KMS-11 (cell line): ENCODE data around the gene ANKS4B.

Experiments
- H2AFZ ChIP-seq: fragments of 200-600 bp; sonication (generic); 2 replicates; pipeline ENCODE4 v1.6.1; 2016; ENCODE audit warnings: antibody characterized with exemption, mixed run types, low read depth
- H3K27ac ChIP-seq: fragments of 200-600 bp; sonication (generic); 2 replicates; pipeline ENCODE4 v1.6.1; 2016; ENCODE audit warnings: mild to moderate bottlenecking, mixed run types
- H3K27me3 ChIP-seq: fragments of 200-600 bp; sonication (generic); 2 replicates; pipeline ENCODE4 v1.6.1; 2017; ENCODE audit warnings: mild to moderate bottlenecking, low read depth, mixed run types, moderate library complexity; ENCODE audit not compliant: insufficient read depth
- H3K36me3 ChIP-seq: fragments of 200-600 bp; sonication (generic); 2 replicates; pipeline ENCODE4 v1.6.1; 2017; ENCODE audit warnings: mild to moderate bottlenecking, mixed run types; ENCODE audit not compliant: insufficient read depth
- H3K4me1 ChIP-seq: fragments of 200-600 bp; sonication (generic); 2 replicates; pipeline ENCODE4 v1.6.1; 2016; ENCODE audit warnings: mild to moderate bottlenecking, low read depth, mixed run types; ENCODE audit not compliant: poor library complexity, severe bottlenecking
- H3K4me2 ChIP-seq: fragments of 200-600 bp; sonication (generic); 2 replicates; pipeline ENCODE4 v1.7.0; 2016; ENCODE audit warnings: mild to moderate bottlenecking, mixed run types
- H3K4me3 ChIP-seq: fragments of 200-600 bp; sonication (generic); IDR thresholded peaks from 2 replicates; pipeline ENCODE4 v1.6.1; 2017; ENCODE audit warnings: low read depth, low read length, mixed read lengths; ENCODE audit not compliant: insufficient read depth
- H3K79me2 ChIP-seq: fragments of 200-600 bp; sonication (generic); 2 replicates; pipeline ENCODE4 v1.6.1; 2016; ENCODE audit warnings: low read depth, mixed run types; ENCODE audit not compliant: insufficient read depth
- H3K9ac ChIP-seq: fragments of 200-600 bp; sonication (generic); 2 replicates; pipeline ENCODE4 v1.6.1; 2016; ENCODE audit warnings: mild to moderate bottlenecking, mixed run types
- H4K20me1 ChIP-seq: fragments of 200-600 bp; sonication (generic); 2 replicates; pipeline ENCODE4 v1.6.1; 2016; ENCODE audit warnings: mild to moderate bottlenecking, mixed run types; ENCODE audit not compliant: insufficient read depth
- CTCF ChIP-seq: fragments of 200-600 bp; sonication (generic); conservative IDR thresholded peaks from 2 replicates; pipeline ENCODE4 v1.6.1; 2017; ENCODE audit warnings: low read depth, mild to moderate bottlenecking, antibody characterized with exemption, low read length, moderate library complexity, mixed read lengths

The ANKS4B gene

GRCh38 chr16:21257284-21257683 lies 23.8 kb downstream of the ANKS4B start:
- no peak overlapping the region for H3K9ac ChIP-seq
- H2AFZ ChIP-seq: no peak overlapping the region
- no peaks in the 10 kb centered on the region for H3K36me3 ChIP-seq
- H3K4me2 ChIP-seq: no peak overlapping the region
- H4K20me1 ChIP-seq: no peaks in the 10 kb centered on the region
- H3K27me3 ChIP-seq: no peaks in the 10 kb centered on the region
- no peaks in the 10 kb centered on the region for H3K4me1 ChIP-seq
- no peak overlapping the region for H3K27ac ChIP-seq
- H3K79me2 ChIP-seq: no peaks in the 10 kb centered on the region
- no peak overlapping the region for H3K4me3 ChIP-seq
- no peak for TF ChIP-seq CTCF

- H3K36me3 ChIP-seq: no peaks in the 10 kb centered on the region
- no peaks in the 10 kb centered on the region for H3K27me3 ChIP-seq
- H3K4me1 ChIP-seq: no peaks in the 10 kb centered on the region
- H2AFZ ChIP-seq: no peak overlapping the region
- H4K20me1 ChIP-seq: no peaks in the 10 kb centered on the region
- H3K79me2 ChIP-seq: no peaks in the 10 kb centered on the region
- no peak for TF ChIP-seq CTCF
- no peak overlapping the region for H3K4me3 ChIP-seq
- H3K9ac ChIP-seq: no peak overlapping the region
- H3K4me2 ChIP-seq: no peak overlapping the region
- no peak overlapping the region for H3K27ac ChIP-seq
Measured at GRCh38 chr16:21260870-21261791, 27.6 kb downstream of the ANKS4B start.

GRCh38 chr16:21262779-21263639 lies 29.5 kb downstream of the ANKS4B start:
- Histone ChIP-seq H3K27me3 (no peaks in the 10 kb centered on the region), H4K20me1 (no peaks in the 10 kb centered on the region), H2AFZ (no peak overlapping the region), H3K4me2 (no peak overlapping the region), H3K79me2 (no peaks in the 10 kb centered on the region), H3K36me3 (no peaks in the 10 kb centered on the region), H3K4me3 (no peak overlapping the region), H3K4me1 (no peaks in the 10 kb centered on the region), H3K9ac (no peak overlapping the region), H3K27ac (no peak overlapping the region)
- TF ChIP-seq CTCF: no peak

GRCh38 chr16:21263640-21264570 lies 30.4 kb downstream of the ANKS4B start:
- H3K79me2 ChIP-seq: no peaks in the 10 kb centered on the region
- no peaks in the 10 kb centered on the region for H4K20me1 ChIP-seq
- H3K36me3 ChIP-seq: no peaks in the 10 kb centered on the region
- H3K4me2 ChIP-seq: no peak overlapping the region
- H2AFZ ChIP-seq: no peak overlapping the region
- H3K27ac ChIP-seq: no peak overlapping the region
- no peaks in the 10 kb centered on the region for H3K27me3 ChIP-seq
- H3K4me1 ChIP-seq: no peaks in the 10 kb centered on the region
- H3K9ac ChIP-seq: no peak overlapping the region
- no peak overlapping the region for H3K4me3 ChIP-seq
- no peak for TF ChIP-seq CTCF
